Measurements from ENCODE around the gene EDC3. TPM values are rescaled to one million over a fixed set of nuclear protein-coding genes. Genes with fewer than 3 reads are reported as not detected.
A peak's percentile ranks its signal among the peaks of the same experiment; 100 is the strongest.

Gene EDC3
- total RNA-seq, 3 donors from 2014 or later = 30.9 to 31.9 (median 31.6) TPM

GRCh38 chr15:74676801-74677200 lies 19.0 kb downstream of the EDC3 start:
- no peak for TF ChIP-seq CTCF (IDR thresholded peaks at IDR 0.05)

DNA sequence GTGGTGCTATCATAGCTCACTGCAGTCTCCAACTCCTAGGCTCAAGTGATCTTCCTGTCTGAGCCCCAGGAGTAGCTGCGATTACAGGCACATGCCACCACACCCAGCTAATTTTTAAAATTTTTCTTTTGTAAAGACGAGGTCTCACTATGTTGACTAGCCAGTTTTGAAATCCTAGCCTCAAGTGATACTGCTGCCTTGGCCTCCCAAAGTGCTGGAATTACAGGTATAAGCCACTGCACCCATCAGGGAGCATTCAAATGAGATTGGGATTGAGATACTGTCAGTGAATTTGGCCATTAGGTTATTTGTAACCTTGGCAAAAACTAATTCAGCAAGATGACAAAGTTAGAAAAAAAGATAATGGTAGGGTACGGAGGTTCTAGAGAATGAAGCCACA lies 21.7 kb downstream of the EDC3 start:
- no peak overlapping the region for H3K4me3 ChIP-seq
- DNase-seq (no peak), ATAC-seq (no peak)
- no peaks in the 10 kb centered on the region for H3K4me1 ChIP-seq (ENCODE audit: low read depth)
- TF ChIP-seq CTCF (IDR thresholded peaks at IDR 0.05) = no peak
- H3K36me3 ChIP-seq (ENCODE audit: low read depth) = no peaks in the 10 kb centered on the region
- H3K9me3 ChIP-seq = no peaks in the 10 kb centered on the region
- intact Hi-C loops (cut with DNase I, micrococcal nuclease) = no loop called here

More at GRCh38 chr15:74676801-74677200, 19.0 kb downstream of the EDC3 start:
- Histone ChIP-seq H3K9me3 (no peaks in the 10 kb centered on the region), H3K4me1 (ENCODE audit: low read depth) (no peaks in the 10 kb centered on the region), H3K36me3 (ENCODE audit: low read depth) (no peaks in the 10 kb centered on the region), H3K4me3 (no peak overlapping the region)
- intact Hi-C loops (cut with DNase I, micrococcal nuclease) = no loop called here
- DNase-seq (no peak), ATAC-seq (no peak)

DNA sequence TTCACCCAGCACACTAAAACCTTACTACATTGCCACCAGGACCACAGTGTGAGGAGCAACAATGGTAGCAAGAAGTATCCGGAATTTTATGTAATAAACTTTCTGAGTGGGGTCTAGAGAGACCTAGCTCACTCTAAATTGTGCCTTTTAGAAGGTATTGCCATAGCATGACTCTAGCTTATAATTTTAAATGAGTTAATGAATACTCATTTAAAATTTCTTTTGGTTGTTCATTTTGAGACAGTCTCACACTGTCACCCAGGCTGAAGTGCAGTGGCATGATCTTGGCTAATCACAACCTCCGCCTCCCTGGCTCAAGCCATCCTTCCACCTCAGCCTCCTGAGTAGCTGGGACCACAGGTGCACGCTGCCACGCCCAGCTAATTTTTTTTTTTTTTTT lies 26.2 kb downstream of the EDC3 start:
- no peak for DNase-seq
- intact Hi-C loops (cut with DNase I, micrococcal nuclease) = no loop called here
- Histone ChIP-seq H3K4me1 (ENCODE audit: low read depth) (peaks cover 7% of the 10 kb centered on the region), H3K9me3 (no peaks in the 10 kb centered on the region), H3K36me3 (ENCODE audit: low read depth) (no peaks in the 10 kb centered on the region), H3K4me3 (no peak overlapping the region)
- no peak for TF ChIP-seq CTCF (IDR thresholded peaks at IDR 0.05)
- ATAC-seq = no peak

DNA sequence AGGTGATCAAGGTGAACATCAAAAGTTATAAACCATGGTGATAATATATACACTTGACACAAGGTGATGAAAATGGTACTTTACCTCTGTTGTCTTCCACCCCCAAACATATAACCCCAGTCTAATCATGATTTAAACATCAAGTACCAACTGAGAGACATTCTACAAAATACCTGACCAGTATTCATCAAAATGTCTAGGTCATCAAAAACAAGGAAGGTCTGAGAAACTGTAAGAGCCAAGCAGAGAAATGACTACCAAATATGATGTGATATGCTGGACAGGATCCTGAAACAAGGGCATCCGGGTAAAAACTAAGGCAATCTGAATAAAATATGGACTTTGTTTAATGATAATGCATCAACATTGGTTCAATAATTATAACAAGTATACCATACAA lies 27.8 kb downstream of the EDC3 start:
- no peak for TF ChIP-seq CTCF (IDR thresholded peaks at IDR 0.05)
- intact Hi-C loops (cut with DNase I, micrococcal nuclease) = no loop called here
- Histone ChIP-seq H3K9me3 (no peaks in the 10 kb centered on the region), H3K4me1 (ENCODE audit: low read depth) (peaks cover 22% of the 10 kb centered on the region), H3K4me3 (no peak overlapping the region), H3K36me3 (ENCODE audit: low read depth) (no peaks in the 10 kb centered on the region)
- no peak for ATAC-seq
- DNase-seq = no peak

GRCh38 chr15:74664670-74665069 lies 31.2 kb downstream of the EDC3 start:
- Histone ChIP-seq H3K4me3 (no peak overlapping the region), H3K36me3 (ENCODE audit: low read depth) (no peaks in the 10 kb centered on the region), H3K9me3 (no peaks in the 10 kb centered on the region), H3K4me1 (ENCODE audit: low read depth) (peaks cover 26% of the 10 kb centered on the region)
- no peak for TF ChIP-seq CTCF (IDR thresholded peaks at IDR 0.05)
- ATAC-seq (no peak), DNase-seq (no peak)
- intact Hi-C loops (cut with DNase I, micrococcal nuclease) = no loop called here

- Histone ChIP-seq H3K36me3 (ENCODE audit: low read depth) (no peaks in the 10 kb centered on the region), H3K4me3 (no peak overlapping the region), H3K4me1 (ENCODE audit: low read depth) (peaks cover 26% of the 10 kb centered on the region), H3K9me3 (no peaks in the 10 kb centered on the region)
- ATAC-seq = peak; percentile 93
- intact Hi-C loops (cut with DNase I, micrococcal nuclease) = no loop called here
- peak; percentile 67 to 72 (median 70) for DNase-seq
- no peak for TF ChIP-seq CTCF (IDR thresholded peaks at IDR 0.05)
These were observed 31.7 kb downstream of the EDC3 start for GRCh38 chr15:74664028-74664616.

Data from mucosa of descending colon (tissue), 3 donors.